ENCODE data around the gene LAMA5.

Gene LAMA5

GRCh38 chr20:62291251-62292066, 75.7 kb downstream of the LAMA5 start:
- DNase-seq (ENCODE audit: low read depth): no peak
- no peak overlapping the region for H3K4me3 ChIP-seq (ENCODE audit: low read depth, low read length)
- TF ChIP-seq CTCF (IDR thresholded peaks at IDR 0.05; ENCODE audit: control insufficient read depth, extremely low read depth, insufficient read depth): no peak

- no peak overlapping the region for H3K4me3 ChIP-seq (ENCODE audit: low read depth, low read length)
- DNase-seq (ENCODE audit: low read depth): no peak
- TF ChIP-seq CTCF (IDR thresholded peaks at IDR 0.05; ENCODE audit: control insufficient read depth, extremely low read depth, insufficient read depth): no peak
These were observed 77.2 kb downstream of the LAMA5 start for GRCh38 chr20:62289898-62290297.

GRCh38 chr20:62289131-62289530, 78.0 kb downstream of the LAMA5 start:
- no peak for TF ChIP-seq CTCF (IDR thresholded peaks at IDR 0.05; ENCODE audit: control insufficient read depth, extremely low read depth, insufficient read depth)
- H3K4me3 ChIP-seq (ENCODE audit: low read depth, low read length): no peak overlapping the region
- no peak for DNase-seq (ENCODE audit: low read depth)

GRCh38 chr20:62288535-62289105, 78.5 kb downstream of the LAMA5 start:
- DNase-seq (ENCODE audit: low read depth): no peak
- TF ChIP-seq CTCF (IDR thresholded peaks at IDR 0.05; ENCODE audit: control insufficient read depth, extremely low read depth, insufficient read depth): no peak
- H3K4me3 ChIP-seq (ENCODE audit: low read depth, low read length): no peak overlapping the region

GRCh38 chr20:62287759-62288534, 79.2 kb downstream of the LAMA5 start:
- no peak overlapping the region for H3K4me3 ChIP-seq (ENCODE audit: low read depth, low read length)
- no peak for DNase-seq (ENCODE audit: low read depth)
- TF ChIP-seq CTCF (IDR thresholded peaks at IDR 0.05; ENCODE audit: control insufficient read depth, extremely low read depth, insufficient read depth): no peak

- TF ChIP-seq CTCF (IDR thresholded peaks at IDR 0.05; ENCODE audit: control insufficient read depth, extremely low read depth, insufficient read depth): no peak
- DNase-seq (ENCODE audit: low read depth): no peak
- H3K4me3 ChIP-seq (ENCODE audit: low read depth, low read length): no peak overlapping the region
These were observed 80.0 kb downstream of the LAMA5 start for GRCh38 chr20:62287129-62287528.

All from LNCaP clone FGC (cell line).